C4-2B (cell line): ENCODE measurements around the gene SLC20A1.

Experiments
- H3K27ac ChIP-seq: fragments of 450-650 bp; 2 replicates; pipeline ENCODE4 v1.5.1; 2017
- CTCF ChIP-seq: fragments of 450-650 bp; conservative IDR thresholded peaks from 2 replicates; pipeline ENCODE4 v1.5.1; 2017; ENCODE audit warnings: mild to moderate bottlenecking
- ZFX ChIP-seq: fragments of 450-650 bp; IDR thresholded peaks from 2 replicates; pipeline ENCODE4 v1.6.1; 2017

The SLC20A1 gene

GRCh38 chr2:112648081-112648480, 2.3 kb downstream of the SLC20A1 start:
- TF ChIP-seq ZFX, result no peak
- TF ChIP-seq CTCF, result no peak
- H3K27ac ChIP-seq, result no peak overlapping the region

- no peak for TF ChIP-seq ZFX
- TF ChIP-seq CTCF, result no peak
- no peak overlapping the region for H3K27ac ChIP-seq
Observed at GRCh38 chr2:112656679-112657078, 10.9 kb downstream of the SLC20A1 start.

- no peak overlapping the region for H3K27ac ChIP-seq
- no peak for TF ChIP-seq ZFX
- no peak for TF ChIP-seq CTCF
Observed at GRCh38 chr2:112658301-112658700, 12.6 kb downstream of the SLC20A1 start.

GRCh38 chr2:112658839-112659667, 13.3 kb downstream of the SLC20A1 start:
- no peak overlapping the region; the same call in 1 of the 2 replicates for H3K27ac ChIP-seq
- TF ChIP-seq CTCF (no peak; the same call in 1 of the 2 replicates), ZFX (no peak)

GRCh38 chr2:112660138-112660537, 14.4 kb downstream of the SLC20A1 start:
- peak overlapping the region; percentile 48; the same call in 1 of the 2 replicates for H3K27ac ChIP-seq
- TF ChIP-seq ZFX (no peak), CTCF (no peak)

GRCh38 chr2:112661656-112662305, 16.0 kb downstream of the SLC20A1 start:
- TF ChIP-seq ZFX (no peak), CTCF (no peak)
- H3K27ac ChIP-seq, result peak overlapping the region; percentile 93

- H3K27ac ChIP-seq, result peak overlapping the region; percentile 93
Observed at GRCh38 chr2:112662704-112663103, 17.0 kb downstream of the SLC20A1 start.

More at GRCh38 chr2:112662704-112663103, 17.0 kb downstream of the SLC20A1 start:
- TF ChIP-seq CTCF (no peak), ZFX (no peak)
